SK-N-MC (cell line): ENCODE data around the gene TOMM7.

Source experiments
- EZH2 ChIP-seq: fragments of 200-600 bp; sonication (generic); IDR thresholded peaks from one replicate; pipeline ENCODE4 v1.6.1; 2017; ENCODE audit warnings: antibody characterized with exemption
- POLR2AphosphoS5 ChIP-seq: IDR thresholded peaks from 2 replicates; pipeline ENCODE4 v1.6.1; 2012; ENCODE audit warnings: mild to moderate bottlenecking, low read depth, low read length, borderline replicate concordance

DNA sequence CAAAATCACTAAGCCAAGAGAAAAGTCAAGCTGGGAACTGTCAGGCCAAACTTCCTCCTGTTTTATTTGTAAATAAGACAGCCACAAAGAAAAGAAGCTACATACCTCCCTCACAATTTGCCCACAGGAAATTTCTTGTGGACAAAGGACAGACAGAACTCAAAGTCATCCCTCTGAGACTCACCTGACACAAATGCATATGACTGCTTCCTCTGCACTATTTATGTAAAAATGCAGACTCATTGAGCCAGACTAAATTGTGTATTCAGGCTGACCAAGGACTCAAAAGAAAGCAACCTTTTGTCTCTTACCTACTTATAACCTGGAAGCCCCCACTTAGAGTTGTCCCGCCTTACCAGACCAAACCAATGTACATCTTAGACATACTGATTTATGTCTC lies 11.8 kb downstream of the TOMM7 start:
- TF ChIP-seq POLR2AphosphoS5 (no peak), EZH2 (no peak)
